Measurements from ENCODE around the gene IL23A.

The IL23A gene

GRCh38 chr12:56362130-56363059, 23.7 kb downstream of the IL23A start, which contains the start of gene APOF:
APOF (minus strand) TSS chr12:56362857; CDS start chr12:56362745, 112 bp downstream.
- peak; percentile 59 for DNase-seq

- no peak for DNase-seq
These were observed 28.3 kb downstream of the IL23A start for GRCh38 chr12:56366948-56367347.

DNA sequence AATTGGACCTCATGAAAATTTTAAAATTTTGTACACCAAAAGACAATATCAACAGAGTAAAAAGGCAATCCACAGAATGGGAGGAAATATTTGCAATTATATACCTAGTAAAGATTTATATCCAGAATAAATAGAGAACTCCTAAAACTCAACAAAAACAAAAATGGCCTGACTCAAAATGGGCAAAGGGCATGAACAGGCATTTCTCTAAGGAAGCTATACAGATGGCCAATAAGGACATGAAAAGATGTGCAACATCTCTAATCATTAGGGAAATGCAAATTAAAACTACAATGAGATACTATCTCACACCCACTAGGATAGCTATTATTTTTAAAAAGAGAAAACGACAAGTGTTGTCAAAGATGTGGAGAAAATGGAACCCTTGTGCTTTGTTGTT, 34.8 kb downstream of the IL23A start:
- DNase-seq, result no peak

GRCh38 chr12:56374726-56375597, 36.3 kb downstream of the IL23A start:
- DNase-seq, result no peak

DNA sequence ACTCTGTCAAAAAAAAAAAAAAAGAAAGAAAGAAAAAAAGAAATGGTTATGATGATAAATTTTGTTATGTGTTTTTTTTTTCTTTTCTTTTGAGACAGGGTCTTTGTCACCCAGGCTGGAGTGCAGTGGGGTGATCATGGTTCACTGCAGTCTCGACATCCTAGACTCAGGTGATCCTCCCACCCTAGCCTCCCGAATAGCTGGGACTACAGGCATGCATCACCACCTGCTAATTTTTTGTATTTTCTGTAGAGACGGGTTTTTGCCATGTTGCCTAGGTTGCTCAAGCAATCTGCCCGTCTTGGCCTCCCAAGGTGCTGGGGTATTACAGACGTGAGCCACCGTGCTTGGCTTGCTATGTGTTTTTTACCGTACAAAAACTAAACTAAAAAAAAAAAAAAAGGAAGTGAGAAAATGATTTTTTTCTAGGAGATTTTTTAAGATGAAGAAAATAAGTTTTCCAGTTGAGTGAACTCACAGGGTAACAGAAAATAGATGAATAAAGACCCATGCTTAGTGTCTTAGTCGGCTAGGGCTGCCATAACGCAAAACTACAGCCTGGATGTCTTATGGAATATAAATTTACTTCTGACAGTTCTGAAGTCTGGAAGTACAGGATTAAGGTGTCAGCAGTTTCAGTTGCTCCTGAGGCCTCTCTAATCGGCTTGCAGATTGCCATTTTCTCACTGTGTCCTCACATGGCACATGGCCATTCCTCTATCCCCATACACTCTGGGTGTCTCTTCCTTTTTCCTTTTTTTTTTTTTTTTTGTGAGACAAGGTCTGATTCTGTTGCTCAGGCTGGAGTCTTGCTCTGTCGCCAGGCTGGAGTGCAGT, 37.1 kb downstream of the IL23A start:
- no peak for DNase-seq

- DNase-seq, result no peak
These were observed 38.8 kb downstream of the IL23A start for GRCh38 chr12:56377310-56377988.

GRCh38 chr12:56377989-56378316, 39.3 kb downstream of the IL23A start:
- no peak for DNase-seq

DNA sequence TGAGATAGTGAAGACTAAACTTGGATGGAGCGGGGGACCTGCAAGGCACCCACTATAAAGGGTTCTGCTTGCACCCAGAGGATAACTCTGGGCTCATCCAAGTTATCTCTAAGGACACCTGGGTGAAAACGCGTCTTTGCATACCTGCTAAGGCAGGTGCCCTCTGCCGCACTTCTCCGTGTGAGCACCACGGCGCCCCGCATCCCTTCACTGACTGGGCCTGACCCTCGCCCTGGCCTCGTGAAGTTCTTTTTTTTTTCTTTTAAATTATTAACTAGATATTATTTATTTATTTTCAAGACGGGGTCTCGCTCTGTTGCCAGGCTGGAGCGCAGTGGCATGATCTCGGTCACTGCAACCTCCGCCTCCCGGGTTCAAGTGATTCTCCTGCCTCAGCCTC, 43.9 kb downstream of the IL23A start:
- no peak for DNase-seq

GRCh38 chr12:56385873-56386272, 47.2 kb downstream of the IL23A start:
- no peak for DNase-seq

DNA sequence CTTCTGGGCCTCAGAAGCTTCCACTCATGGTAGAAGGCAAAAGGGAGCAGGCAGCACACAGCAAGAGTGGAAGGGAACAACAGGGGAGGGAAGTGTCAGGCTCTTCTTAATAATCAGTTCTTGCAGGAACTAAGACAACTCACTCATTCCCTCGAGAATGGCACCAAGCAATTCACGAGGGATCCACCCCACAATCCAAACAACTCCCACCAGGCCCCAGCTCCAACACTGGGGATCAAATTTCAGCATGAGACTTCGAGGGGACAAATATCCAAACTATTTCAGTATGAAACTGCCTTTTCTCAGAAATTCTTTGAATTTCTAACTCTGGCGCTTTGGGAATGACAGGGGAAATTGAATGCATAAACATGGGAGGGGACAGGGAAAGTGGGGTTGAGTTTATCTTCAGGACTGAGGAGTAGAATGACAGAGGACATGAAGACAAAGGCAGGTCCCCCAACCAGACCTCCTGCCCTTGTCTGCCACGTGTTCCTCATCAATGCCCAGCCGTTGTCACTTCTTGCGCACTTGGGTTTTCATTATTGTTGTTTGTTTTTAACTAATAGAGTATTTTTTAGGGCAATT, 48.6 kb downstream of the IL23A start:
- DNase-seq, result no peak

- DNase-seq, result no peak
These were observed 50.7 kb downstream of the IL23A start for GRCh38 chr12:56389412-56389811.
